GM18873 (cell line): Measurements from ENCODE around the gene SULT1A1.

Experiments used
- ATAC-seq: cut with Tn5 transposase; IDR thresholded peaks from one replicate; pipeline ENCODE4 v1.9.1; 2021; ENCODE audit warnings: mild to moderate bottlenecking, moderate library complexity, moderate number of reproducible peaks; ENCODE audit not compliant: unreplicated experiment, low FRiP score

The SULT1A1 gene

DNA sequence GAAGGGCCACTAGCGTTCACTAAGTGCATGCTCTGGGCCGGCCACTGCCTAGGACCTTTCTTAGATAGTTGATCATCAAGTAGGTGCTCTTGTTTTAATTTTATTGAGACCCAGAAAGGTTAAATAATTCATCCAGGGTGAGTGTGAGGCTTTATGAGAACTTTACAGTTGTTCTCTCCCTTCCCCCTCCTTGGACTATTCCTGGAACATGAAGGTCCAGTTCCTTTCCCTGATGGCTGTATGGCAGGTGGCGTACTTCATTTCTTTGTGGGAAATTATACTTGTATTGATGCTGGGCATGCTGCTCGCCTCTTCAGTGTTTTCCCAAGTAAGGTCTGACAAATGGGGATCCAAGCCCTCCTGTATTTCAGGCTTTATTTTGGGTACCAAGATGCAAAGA lies 47.6 kb downstream of the SULT1A1 start:
- no peak for ATAC-seq

DNA sequence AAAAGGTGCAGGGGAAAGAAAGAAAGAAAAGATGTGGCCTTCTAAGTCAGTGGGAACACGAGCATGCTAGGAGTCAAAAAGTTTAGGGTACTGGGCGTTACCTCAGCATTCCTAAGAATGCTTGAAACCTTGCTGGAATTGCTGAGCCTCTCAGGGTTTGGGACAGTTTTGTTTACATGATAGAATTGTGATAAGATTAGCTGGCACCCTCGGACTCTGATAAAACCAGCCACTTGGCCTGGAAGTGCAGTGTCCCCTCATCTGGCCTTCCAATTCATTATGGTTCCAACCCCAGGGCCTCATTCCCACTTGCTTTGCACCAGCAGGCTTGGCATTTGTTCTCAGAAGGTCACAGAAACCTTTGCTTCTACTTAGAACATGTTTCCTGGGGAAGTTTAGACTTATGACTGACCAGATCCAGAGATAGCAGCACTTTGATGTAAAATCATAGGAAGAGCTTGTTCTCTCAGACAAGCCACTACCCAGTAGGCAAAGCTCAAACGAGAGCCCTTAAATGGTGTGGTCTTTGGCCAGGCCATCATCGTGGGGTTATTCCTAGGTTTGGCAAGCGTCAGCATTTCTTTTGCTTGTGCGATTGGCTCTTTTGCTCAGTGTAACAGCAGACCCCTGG lies 48.2 kb downstream of the SULT1A1 start:
- no peak for ATAC-seq

DNA sequence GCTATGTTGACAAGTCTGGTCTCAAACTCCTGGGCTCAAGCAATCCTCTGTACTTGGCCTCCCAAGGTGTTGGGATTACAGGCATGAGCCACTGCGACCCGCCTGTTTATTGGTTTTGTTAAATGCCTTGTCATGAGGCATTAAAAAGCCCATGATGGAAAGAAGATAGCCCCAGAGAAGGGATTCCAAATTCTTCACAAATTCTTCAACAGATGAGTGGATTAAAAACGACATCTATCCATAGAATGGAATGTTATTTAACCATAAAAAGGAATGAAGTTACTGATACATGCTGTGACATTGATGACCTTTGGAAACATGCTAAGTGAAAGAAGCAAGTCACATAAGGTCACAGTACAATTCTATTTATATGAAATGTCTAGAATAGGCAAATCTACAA lies 51.4 kb downstream of the SULT1A1 start:
- ATAC-seq = no peak

DNA sequence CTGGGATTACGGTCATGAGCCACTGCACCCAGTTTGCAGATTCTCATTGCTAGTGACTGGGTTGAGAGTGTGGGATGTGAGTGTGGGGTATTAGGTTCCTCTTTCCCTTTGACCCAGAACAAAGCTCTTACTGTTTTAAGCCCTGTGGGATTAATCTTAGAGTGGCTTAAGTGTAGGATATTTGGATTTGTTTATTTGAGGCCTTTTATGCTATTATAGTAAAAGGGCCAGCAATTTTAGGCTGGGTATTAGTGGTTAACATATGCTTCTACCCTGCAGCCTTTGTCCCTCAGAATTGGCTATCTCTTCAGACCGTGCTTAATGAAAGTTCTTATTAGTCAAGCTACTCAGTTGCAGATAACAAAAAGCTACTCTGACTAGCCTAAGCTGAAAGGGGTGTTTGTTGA lies 52.9 kb downstream of the SULT1A1 start:
- no peak for ATAC-seq

DNA sequence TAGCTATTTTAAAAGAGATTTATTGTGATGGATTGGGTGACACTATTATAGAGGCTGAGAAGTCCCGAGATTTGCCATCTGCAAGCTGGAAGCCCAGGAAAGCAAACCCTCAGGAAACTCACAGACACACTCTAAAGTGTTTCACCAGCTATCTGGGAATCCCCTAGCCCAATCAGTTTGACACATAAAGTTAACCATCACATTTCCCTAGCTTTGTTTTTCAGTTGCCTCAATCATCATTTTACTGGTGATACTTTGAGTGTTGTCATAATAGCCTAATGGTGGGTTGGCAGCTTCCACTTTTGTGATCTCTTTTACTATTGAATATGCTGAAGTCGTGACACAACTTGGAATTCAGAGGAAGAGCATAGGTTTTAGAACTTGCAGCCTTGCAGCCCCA lies 54.3 kb downstream of the SULT1A1 start:
- ATAC-seq = no peak
